DLD1 (cell line): ENCODE measurements around the gene RSPH9.
"Not testable (repeated sequence)": the region's sequence is repeated elsewhere in the genome, so short reads cannot be mapped to it uniquely, and the experiment has no call there.

ENCODE experiments used
- in situ Hi-C: cut with HindIII; loops from 2 replicates; pipeline ENCODE4 v1.10.0; 2017; ENCODE audit warnings: low sequenced_read_pairs

The RSPH9 gene

DNA sequence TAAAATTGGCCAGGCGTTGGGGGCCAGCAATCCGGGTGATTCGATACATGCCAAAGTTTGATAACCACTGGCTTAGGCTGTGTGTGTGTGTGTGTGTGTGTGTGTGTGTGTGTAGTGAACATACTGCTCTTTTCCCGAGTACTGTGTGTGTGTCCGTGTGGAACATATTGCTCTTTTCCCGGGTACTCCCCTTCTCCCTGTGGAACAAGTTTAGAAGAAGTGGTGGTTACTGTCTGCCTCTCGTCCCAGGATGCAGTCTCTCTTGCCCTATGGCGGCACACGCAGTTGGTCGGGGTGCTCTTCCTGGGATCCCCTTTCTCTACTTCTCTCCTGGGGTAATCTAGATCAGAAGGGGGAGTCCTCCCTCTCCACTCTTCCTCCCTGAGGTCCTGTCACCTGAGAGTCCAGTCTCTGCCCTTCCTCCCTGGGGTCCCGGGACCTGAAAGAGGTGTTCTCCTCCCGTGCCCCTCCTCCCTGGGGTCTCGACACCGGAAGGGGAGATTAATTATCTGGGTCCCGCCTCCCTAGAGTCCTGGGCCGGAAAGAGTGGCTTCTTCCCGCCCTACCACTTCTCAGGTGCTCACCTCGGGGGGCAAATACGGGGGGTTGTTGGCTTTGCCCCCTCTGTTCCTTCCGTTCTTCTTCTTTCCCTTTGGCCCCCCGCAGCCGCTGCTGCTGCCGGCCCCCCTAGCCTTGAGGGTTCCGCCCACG, 16.3 kb upstream of the RSPH9 start:
- in situ Hi-C loops, result no loop called here

DNA sequence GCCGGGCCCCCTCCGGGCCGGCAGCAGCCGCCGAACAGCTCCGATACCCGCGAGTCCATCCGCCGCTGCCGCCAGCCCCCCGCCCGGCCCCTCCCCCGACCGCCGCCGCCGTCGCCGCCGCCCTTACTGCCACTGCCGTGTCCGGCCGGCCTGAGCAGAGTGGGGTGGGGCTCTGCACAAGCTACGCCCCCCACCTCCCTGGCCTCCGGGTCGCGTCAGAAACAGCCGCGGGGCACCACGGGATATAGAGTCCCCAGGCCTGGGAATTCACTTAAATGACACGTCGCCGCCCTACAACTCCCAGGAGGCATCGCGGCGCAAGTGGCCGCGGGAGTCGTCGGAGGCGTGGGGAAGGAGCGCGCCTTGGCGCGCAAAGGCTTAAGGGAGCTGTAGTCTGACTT, 15.7 kb upstream of the RSPH9 start, which contains the start of gene GTPBP2:
Gene GTPBP2 (minus strand): TSS at position 161 of the 401 bp plus-strand sequence. CDS start 102 bp downstream, at position 59.
- in situ Hi-C loops, result no loop called here

DNA sequence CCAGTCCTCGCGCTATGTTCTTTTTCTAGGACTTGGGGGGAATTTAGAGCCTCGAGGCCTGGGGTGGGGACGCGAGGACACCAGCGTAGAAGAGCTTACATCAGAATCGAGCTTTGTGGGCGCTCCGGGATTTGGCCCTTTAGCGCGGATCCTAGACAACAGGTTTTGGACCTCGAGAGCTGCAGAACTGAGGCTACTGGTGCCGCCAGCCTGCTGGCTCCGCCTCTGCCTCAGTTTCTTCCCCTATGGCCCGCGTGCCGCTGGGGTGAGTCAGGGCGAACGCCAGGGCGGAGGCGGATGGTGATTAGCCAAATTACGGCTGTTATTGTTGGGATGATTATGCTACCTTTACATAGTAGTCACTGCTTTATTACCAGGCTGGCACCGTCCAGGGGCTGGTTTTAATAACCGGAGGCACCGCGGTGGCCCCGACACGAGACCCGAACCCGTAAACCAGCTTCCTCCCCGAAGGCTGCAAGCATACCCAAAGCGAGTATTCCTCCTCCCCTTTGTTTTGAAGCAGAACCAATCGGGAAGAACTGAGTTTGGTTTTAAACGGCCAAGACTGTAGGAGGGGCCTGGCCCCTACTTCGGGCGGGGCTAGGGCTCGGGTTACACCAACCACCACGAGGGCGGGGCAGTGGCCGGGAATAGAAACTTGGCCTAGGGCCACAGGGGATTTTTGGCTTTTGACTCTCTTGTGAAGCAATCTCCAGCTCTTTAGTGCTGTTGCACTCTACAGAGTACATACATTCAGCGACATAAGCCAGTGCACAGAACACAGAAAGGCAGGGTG, 15.1 kb upstream of the RSPH9 start:
- in situ Hi-C loops, result no loop called here

DNA sequence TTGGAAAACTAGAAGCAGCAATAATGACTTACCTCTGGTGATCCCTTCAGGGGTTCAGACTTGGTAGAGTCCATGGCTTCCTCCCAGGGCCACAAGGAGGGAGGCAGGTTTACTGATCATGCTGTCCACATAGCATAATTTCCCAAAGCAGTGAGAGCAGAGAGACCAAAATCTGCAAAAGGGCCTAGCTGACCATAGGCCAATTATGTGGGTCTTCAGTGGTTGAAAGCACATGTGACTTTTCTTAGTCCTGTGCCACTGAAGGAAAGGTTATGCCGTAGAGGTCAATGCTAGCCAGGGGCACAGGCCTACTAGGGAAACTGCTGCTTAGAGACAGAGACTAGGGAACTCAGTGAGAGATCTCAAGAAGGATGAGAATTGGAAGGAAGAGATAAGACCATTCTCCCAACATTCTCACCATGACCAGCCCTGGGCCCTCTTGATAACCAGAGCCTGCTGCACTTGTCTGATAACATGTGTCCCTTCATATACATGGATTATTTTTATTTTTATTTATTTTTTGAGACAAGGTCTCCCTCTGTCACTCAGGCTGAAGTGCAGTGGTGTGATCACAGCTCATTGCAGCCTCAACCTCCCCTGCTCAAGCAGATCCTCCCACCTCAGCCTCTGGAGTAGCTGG, 13.7 kb upstream of the RSPH9 start:
- in situ Hi-C loops, result no loop called here

DNA sequence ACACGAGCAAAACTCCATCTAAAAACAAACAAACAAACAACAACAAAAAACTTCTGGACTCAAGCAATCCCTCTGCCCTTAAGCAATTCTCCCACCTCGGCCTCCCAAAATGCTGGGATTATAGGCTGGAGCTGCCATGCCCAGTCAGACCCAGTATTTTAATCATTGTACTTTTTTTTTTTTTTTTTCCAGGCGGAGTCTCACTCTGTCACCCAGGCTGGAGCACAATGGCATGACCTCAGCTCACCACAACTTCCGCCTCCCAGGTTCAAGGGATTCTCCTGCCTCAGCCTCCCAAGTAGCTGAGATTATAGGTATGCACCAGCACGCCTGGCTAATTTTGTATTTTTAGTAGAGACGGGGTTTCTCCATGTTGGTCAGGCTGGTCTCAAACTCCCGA, 11.8 kb upstream of the RSPH9 start:
- in situ Hi-C loops, result not testable (repeated sequence)

DNA sequence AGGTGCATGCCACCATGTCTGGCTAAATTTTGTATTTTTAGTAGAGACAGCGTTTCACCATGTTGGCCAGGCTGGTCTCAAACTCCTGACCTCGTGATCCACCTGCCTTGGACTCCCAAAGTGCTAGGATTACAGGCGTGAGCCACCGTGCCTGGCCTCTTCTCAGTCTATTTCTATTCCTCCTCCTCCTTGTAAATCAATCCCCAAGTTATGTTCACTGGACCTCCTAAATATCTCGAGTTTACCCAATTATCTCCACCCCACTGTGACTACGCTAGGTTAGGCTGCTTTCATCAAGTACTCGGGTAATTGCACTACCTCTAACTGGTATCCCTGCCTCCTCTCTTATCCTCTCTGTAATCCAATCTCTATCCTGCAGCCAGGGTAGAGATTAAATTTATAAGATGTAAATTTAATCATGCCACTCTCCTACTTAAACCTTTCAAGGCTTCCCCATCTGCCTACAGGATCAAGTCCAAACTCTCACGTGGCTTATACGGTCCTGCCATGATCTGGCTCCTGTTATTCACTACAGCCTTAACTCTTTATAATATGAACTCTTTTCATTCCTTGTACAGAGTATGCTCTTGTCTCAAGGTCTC, 10.0 kb upstream of the RSPH9 start:
- in situ Hi-C loops, result no loop called here

DNA sequence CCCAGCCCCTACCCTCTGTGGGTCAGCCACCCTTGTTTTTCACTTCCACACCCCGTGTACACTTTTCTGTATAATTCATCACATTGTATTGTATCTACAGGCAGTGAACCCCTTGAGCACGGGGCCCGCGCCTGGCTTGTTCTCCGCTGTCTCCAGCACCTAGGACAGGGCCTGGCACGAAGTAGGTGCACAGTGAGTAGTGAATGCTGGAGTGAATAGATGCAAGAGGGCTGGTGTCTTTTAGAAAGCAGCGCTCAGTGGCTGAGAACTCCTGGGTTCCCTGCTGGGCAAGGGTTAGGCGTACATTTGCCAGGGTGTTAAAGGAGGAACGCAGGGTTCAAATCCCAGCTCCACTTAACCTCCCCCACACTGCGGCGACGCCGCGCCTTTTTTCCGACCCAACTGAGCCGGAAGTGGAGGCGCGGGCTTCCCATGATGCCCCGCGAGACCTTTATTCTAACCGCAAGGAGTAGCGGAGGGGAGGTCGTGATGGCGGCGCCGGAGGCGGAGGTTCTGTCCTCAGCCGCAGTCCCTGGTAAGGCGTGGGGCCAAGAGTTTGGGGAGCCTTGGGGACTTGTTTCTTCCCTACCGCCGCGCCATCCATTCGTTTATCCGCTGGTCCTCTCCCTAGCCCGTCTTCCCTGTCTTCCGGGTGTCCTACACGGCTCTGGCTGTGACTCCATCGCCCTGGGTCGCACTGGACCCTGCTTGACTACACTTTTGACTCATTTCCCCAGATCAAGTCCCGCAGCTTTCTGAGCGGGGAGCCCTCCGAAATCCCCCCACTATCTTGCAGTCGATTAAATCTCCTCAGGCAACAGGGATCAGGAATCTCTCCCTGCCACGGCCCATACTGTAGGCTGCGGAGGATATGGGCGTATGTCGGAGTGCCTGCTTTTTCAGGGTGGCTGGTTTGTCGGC, 9.2 kb upstream of the RSPH9 start, which contains the start of gene MAD2L1BP:
Gene MAD2L1BP (plus strand): TSS at position 454 of the 921 bp plus-strand sequence. CDS start 36 bp downstream, at position 490.
- in situ Hi-C loops, result no loop called here

DNA sequence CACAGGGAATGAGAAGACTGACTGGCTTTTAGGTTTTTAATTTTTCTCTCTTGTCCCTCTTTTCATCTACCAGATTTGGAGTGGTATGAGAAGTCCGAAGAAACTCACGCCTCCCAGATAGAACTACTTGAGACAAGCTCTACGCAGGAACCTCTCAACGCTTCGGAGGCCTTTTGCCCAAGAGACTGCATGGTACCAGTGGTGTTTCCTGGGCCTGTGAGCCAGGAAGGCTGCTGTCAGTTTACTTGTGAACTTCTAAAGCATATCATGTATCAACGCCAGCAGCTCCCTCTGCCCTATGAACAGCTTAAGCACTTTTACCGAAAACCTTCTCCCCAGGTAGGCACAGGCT, 8.6 kb upstream of the RSPH9 start:
- in situ Hi-C loops, result no loop called here

DNA sequence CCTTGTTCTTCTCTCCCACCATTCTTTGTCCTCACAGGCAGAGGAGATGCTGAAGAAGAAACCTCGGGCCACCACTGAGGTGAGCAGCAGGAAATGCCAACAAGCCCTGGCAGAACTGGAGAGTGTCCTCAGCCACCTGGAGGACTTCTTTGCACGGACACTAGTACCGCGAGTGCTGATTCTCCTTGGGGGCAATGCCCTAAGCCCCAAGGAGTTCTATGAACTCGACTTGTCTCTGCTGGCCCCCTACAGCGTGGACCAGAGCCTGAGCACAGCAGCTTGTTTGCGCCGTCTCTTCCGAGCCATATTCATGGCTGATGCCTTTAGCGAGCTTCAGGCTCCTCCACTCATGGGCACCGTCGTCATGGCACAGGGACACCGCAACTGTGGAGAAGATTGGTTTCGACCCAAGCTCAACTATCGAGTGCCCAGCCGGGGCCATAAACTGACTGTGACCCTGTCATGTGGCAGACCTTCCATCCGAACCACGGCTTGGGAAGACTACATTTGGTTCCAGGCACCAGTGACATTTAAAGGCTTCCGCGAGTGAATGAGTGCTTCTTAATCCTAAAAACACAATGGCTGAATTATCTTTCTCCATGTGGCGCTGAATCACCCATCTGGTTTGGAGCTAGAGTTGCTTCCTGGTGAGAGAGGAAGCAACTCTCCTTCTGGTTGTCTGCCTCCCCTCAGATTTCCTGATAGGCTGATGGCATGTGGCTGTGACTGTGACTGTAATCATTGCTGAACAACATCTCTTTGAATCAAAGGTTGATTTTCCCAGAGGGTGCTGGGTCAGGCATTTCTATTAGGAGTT, 4.6 kb upstream of the RSPH9 start:
- in situ Hi-C loops, result no loop called here

DNA sequence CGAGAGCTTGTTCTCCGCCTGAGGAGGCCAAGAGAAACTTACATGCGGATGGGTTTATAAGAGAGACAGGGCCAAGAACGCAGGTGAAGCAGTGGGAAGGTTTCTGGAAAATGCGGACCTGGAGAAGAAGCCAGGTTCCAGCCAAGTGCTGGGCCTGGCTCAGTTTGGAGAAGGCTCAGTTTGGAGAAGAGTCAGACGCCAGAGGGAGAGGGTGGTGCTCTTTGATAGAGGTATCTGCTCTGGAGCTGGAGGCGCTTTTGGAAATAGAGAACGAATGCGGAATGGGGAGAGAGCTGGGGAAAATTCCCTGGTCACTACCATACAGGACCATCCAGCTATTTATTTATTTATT, 753 bp downstream of the RSPH9 start:
- in situ Hi-C loops, result no loop called here

DNA sequence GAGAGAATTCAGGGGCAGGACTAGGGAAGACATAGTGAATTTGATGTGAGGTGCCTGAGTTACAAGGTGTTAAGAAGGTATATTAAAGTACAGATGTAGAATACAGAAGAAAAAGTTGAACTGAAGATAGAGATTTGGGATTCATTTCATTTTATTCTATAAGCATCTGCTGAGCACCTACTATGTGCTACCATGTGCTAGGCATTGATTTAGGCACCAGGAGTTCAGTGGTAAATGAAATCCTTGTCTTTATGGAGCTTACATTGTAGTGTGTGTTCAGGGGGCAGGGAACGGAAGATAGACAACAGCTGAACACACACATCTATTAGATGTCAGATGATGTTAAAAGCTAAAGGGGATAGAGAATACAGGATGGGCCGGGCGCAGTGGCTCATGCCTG, 2.8 kb downstream of the RSPH9 start:
- in situ Hi-C loops, result no loop called here

DNA sequence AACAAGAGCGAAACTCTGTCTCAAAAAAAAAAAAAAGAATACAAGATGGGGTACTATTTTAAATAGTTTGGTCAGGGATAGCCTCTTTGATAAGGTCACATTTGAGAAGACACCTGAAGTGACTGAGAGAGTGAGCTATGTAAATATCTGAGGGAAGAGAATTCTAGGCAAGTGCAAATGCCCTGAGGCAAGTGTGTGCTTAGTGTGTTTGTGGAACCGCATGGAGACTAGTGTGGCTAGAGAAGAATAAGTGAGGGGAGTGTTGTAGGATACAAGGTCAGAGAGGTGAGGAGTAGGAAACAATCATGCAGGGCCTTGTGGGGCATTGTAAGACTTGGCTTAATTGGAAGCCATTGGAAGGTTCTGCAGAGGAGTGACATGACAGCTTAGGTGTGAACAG, 3.4 kb downstream of the RSPH9 start:
- in situ Hi-C loops, result no loop called here

DNA sequence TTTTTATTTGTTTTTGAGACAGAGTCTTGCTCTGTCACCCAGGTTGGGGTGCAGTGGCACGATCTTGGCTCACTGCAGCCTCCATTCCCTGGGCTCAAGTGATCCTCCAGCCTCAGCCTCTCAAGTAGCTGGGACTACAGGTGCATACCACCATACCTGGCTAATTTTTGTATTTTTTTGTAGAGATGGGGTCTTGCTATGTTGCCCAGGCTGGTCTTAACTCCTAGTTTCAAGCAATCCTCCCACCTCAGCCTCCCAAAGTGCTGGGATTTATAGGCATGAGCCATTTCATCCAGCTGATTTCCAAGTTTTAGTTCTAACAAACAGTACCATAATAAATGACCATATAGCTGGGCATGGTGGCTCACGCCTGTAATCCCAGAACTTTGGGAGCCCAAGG, 8.0 kb downstream of the RSPH9 start:
- in situ Hi-C loops, result not testable (repeated sequence)

DNA sequence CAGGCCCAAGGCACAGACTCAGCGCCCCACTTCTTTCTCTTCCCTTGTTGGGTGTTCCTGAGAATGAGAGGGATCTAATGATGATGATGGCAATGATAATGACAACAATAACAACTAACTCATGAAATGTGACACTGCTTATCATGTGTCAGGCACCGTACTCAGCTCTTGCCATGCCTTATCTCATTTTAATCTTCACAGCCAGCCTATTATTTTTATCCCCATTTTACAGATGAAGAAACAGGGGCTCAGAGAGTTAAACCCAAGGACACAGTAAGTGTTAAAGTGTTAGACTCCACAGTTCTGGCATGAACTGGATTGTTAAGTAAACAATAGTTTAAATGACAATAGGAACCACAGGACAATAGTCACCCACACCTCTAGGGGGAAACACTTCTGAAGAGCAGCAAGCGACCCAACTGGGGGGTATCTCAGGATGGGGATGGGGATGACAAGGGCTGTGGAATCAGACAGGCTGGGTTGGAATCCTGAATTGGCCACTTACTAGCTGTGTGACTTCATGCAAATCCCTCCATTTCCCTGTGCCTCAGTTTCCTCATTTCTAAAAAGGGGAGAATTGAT, 12.5 kb downstream of the RSPH9 start:
- in situ Hi-C loops, result no loop called here

DNA sequence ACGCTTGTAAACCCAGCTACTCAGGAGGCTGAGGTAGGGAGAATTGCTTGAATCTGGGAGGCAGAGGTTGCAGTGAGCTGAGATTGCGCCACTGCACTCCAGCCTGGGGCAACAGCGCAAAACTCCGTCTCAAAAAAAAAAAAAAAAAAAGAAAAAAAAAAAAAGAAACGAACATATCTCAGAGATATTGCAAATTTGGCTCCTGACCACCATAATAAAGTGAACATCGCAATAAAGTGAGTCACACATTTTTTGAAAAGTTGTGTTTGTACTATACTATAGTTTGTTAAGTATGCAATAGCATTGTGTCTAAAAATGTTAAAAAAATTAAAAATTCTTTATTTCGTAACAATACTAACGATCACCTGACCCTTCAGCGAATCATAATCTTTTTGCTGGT, 13.3 kb downstream of the RSPH9 start:
- in situ Hi-C loops, result no loop called here

DNA sequence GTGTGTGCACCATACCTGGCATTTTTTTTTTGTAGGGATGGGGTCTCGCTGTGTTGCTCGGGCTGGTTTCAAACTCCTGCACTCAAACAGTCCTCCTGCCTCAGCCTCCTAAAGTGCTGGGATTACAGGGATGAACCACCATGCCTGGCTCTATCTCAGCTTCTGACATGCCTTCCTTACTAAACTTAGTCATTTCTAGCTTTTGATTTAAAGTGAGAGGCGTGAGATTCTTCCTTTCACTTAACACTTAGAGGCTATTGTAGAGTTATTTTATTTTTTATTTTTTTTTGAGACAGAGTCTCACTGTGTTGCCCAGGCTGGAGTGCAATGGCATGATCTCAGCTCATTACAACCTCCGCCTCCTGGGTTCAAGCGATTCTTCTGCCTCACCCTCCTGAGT, 18.1 kb downstream of the RSPH9 start:
- in situ Hi-C loops, result not testable (repeated sequence)

DNA sequence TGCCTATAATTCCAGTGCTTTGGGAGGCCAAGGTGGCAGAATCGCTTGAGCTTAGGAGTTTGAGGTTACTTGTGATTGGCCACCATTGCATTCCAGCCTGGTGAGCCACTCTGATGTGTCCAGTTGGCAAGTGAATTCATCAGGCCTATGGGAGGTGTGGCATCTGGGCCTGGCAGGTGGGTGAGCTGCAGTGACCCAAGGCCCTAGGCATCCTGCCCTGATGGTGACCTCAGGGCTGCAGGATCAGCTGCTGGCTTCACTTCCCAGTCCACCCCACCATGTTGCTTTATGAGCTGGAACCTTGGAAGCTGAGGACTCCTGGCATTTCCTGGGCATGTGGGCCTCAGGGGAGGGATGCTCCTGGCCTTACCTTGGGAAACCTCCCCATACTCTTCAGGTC, 20.5 kb downstream of the RSPH9 start:
- in situ Hi-C loops, result no loop called here

DNA sequence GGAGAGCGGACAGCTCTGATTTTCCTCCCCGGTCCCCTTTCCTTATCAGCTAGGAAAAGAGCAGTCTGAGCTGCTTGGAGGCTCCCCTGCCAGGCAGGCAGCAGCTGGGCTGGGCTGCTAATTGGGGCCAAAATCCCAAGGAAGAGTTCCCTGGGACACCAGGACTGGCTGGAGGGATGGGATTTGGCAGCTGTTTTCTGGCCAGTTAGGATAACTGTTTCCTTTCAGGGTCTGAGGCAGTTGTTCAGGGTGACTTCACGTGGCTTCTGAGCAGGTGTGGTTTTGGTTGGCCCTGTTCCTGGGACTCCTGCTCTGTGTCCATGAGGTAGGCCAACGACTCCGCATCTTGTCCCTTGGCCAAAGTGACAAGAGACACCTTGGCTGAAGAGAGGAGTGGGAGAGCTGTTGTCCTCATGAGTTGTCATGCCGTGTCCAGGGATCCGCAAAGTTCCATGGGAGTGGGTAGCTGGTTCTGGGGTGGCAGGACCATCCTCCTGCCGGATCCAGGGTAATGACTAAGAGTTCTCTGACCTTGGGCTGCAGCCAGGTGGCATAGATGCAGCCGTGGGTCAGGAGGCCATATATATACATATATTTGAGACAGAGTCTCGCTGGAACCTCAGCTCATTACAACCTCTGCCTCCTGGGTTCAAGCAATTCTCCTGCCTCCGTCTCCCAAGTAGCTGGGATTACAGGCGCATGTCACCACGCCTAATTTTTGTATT, 21.5 kb downstream of the RSPH9 start:
- in situ Hi-C loops, result no loop called here
